ENCODE measurements around the gene TMEM52. TPM values are rescaled to one million over a fixed set of nuclear protein-coding genes. Genes with fewer than 3 reads are reported as not detected.

Gene TMEM52
- total and polyA plus RNA-seq, 2 of the 13 experiments (the other 11 are each of a cell fraction or from before 2014, with no cell fraction given) = 13.2 to 18.7 TPM

- no peak for TF ChIP-seq ZNF660 (CRISPR knock-in tag; IDR thresholded peaks at IDR 0.05; ENCODE audit: borderline replicate concordance, low read depth)
- TF ChIP-seq, protein P1, sequence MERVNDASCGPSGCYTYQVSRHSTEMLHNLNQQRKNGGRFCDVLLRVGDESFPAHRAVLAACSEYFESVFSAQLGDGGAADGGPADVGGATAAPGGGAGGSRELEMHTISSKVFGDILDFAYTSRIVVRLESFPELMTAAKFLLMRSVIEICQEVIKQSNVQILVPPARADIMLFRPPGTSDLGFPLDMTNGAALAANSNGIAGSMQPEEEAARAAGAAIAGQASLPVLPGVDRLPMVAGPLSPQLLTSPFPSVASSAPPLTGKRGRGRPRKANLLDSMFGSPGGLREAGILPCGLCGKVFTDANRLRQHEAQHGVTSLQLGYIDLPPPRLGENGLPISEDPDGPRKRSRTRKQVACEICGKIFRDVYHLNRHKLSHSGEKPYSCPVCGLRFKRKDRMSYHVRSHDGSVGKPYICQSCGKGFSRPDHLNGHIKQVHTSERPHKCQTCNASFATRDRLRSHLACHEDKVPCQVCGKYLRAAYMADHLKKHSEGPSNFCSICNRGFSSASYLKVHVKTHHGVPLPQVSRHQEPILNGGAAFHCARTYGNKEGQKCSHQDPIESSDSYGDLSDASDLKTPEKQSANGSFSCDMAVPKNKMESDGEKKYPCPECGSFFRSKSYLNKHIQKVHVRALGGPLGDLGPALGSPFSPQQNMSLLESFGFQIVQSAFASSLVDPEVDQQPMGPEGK (CRISPR knock-in tag; IDR thresholded peaks at IDR 0.05) = peak; percentile 92
- TF ChIP-seq ZNF577 (CRISPR knock-in tag; IDR thresholded peaks at IDR 0.05; ENCODE audit: borderline replicate concordance, low read depth) = no peak
- peak; percentile 99; the same call in 1 of the 2 replicates for TF ChIP-seq MEIS1 (CRISPR knock-in tag; IDR thresholded peaks at IDR 0.05; ENCODE audit: borderline replicate concordance)
- TF ChIP-seq, protein P2, sequence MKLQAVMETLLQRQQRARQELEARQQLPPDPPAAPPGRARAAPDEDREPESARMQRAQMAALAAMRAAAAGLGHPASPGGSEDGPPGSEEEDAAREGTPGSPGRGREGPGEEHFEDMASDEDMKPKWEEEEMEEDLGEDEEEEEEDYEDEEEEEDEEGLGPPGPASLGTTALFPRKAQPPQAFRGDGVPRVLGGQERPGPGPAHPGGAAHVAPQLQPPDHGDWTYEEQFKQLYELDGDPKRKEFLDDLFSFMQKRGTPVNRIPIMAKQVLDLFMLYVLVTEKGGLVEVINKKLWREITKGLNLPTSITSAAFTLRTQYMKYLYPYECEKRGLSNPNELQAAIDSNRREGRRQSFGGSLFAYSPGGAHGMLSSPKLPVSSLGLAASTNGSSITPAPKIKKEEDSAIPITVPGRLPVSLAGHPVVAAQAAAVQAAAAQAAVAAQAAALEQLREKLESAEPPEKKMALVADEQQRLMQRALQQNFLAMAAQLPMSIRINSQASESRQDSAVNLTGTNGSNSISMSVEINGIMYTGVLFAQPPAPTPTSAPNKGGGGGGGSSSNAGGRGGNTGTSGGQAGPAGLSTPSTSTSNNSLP (IDR thresholded peaks at IDR 0.05; ENCODE audit: low read depth, low read length) = 0 out of 2 replicates have a peak, but pooled peaks have one; percentile 30
- 0 out of 2 replicates have a peak, but pooled peaks have one; percentile 22 for TF ChIP-seq ZNF12 (CRISPR knock-in tag; IDR thresholded peaks at IDR 0.05)
- TF ChIP-seq ZNF629 (CRISPR knock-in tag; conservative IDR thresholded peaks at IDR 0.05) = 0 out of 2 replicates have a peak, but pooled peaks have one; percentile 27
- no peak for TF ChIP-seq BRD4 (CRISPR knock-in tag; IDR thresholded peaks at IDR 0.05)
- TF ChIP-seq ZNF724P (CRISPR knock-in tag; IDR thresholded peaks at IDR 0.05; ENCODE audit: borderline replicate concordance) = no peak
- peak; percentile 59; the same call in 1 of the 2 replicates for TF ChIP-seq ERF (CRISPR knock-in tag; IDR thresholded peaks at IDR 0.05)
- peak; percentile 53 for TF ChIP-seq RBM39 (IDR thresholded peaks at IDR 0.05; ENCODE audit: low read depth, low read length, poor library complexity, severe bottlenecking)
- no peak for TF ChIP-seq ZNF557 (CRISPR knock-in tag; IDR thresholded peaks at IDR 0.05)
- TF ChIP-seq NKX3-1 (CRISPR knock-in tag; IDR thresholded peaks at IDR 0.05) = no peak
- TF ChIP-seq MIER2 (CRISPR knock-in tag; IDR thresholded peaks at IDR 0.05) = no peak
- peak; percentile 78; the same call in 1 of the 2 replicates for TF ChIP-seq KDM3A (CRISPR knock-in tag; IDR thresholded peaks at IDR 0.05; ENCODE audit: low read depth)
- TF ChIP-seq DRAP1 (CRISPR knock-in tag; IDR thresholded peaks at IDR 0.05) = 0 out of 2 replicates have a peak, but pooled peaks have one; percentile 47
- no peak for TF ChIP-seq SMARCE1 (IDR thresholded peaks at IDR 0.05; ENCODE audit: borderline replicate concordance)
- no peak; a peak in 1 of 4 replicates for TF ChIP-seq POLR2A (IDR thresholded peaks at IDR 0.05; ENCODE audit: insufficient read depth in 1 of 2, low read depth in 2 of 2, low read length in 2 of 2)
- peak; percentile 38 for TF ChIP-seq IKZF4 (CRISPR knock-in tag; IDR thresholded peaks at IDR 0.05; ENCODE audit: borderline replicate concordance, low read depth, not compliant biosample characterization)
- no peak for TF ChIP-seq CEBPZ (IDR thresholded peaks at IDR 0.05; ENCODE audit: low read length)
Observed at GRCh38 chr1:1959840-1960479, 40.9 kb upstream of the TMEM52 start (continued).
